ENCODE data around the gene ARSK.

Gene ARSK

DNA sequence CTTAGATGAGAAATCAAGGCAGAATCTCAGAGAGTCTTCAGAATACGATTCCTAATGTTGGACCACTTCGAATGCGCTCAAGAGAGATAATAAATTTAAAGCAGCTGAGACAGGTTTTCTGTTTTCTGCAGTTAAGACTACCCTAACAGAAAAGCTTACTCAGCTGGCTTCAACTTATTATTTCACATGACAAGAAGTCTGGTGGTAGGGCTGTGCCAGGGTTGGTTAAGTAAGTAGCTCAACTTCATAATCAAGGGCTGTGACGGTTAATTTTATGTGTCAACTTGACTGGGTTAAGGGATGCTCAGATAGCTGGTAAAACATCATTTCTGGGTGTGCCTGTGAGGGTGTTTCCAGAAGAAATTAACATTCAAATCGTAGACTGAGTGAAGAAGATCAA is 68.8 kb downstream of the ARSK start:
- in situ Hi-C loops (cut with HindIII; ENCODE audit: low pct_ligation_motif_present, low sequenced_read_pairs): no loop called here
- H3K4me3 ChIP-seq (ENCODE audit: low read depth, low read length): no peak overlapping the region
- no peaks in the 10 kb centered on the region for H3K36me3 ChIP-seq (replicated peaks)
- no peak overlapping the region for H3K27ac ChIP-seq
- DNase-seq: no peak
- H3K27me3 ChIP-seq (replicated peaks): no peaks in the 10 kb centered on the region
- TF ChIP-seq, protein P1, sequence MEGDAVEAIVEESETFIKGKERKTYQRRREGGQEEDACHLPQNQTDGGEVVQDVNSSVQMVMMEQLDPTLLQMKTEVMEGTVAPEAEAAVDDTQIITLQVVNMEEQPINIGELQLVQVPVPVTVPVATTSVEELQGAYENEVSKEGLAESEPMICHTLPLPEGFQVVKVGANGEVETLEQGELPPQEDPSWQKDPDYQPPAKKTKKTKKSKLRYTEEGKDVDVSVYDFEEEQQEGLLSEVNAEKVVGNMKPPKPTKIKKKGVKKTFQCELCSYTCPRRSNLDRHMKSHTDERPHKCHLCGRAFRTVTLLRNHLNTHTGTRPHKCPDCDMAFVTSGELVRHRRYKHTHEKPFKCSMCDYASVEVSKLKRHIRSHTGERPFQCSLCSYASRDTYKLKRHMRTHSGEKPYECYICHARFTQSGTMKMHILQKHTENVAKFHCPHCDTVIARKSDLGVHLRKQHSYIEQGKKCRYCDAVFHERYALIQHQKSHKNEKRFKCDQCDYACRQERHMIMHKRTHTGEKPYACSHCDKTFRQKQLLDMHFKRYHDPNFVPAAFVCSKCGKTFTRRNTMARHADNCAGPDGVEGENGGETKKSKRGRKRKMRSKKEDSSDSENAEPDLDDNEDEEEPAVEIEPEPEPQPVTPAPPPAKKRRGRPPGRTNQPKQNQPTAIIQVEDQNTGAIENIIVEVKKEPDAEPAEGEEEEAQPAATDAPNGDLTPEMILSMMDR (IDR thresholded peaks at IDR 0.05; ENCODE audit: low read depth, low read length, missing control alignments): no peak

DNA sequence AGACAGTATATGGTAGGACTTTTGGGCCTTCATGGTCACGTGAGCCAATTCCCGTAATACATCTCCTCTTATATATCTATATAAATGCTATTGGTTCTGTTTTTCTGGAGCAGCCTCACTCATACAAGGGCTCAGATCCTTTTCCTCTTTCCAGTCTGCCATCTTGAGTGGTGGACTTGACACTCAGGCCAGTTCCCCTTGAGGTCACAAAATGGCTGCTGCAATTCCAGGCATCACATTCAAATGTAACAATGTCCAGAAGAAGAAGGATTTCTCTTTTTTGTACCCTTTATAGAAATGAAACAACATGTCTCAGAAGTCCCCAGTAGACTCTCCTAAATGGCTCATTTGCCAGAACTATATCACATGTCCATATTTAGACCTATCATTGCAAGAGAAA is 69.5 kb downstream of the ARSK start:
- H3K36me3 ChIP-seq (replicated peaks): no peaks in the 10 kb centered on the region
- no peak overlapping the region for H3K27ac ChIP-seq
- DNase-seq: no peak
- TF ChIP-seq, protein P1 (IDR thresholded peaks at IDR 0.05; ENCODE audit: low read depth, low read length, missing control alignments): no peak
- H3K4me3 ChIP-seq (ENCODE audit: low read depth, low read length): no peak overlapping the region
- no peaks in the 10 kb centered on the region for H3K27me3 ChIP-seq (replicated peaks)
- in situ Hi-C loops (cut with HindIII; ENCODE audit: low pct_ligation_motif_present, low sequenced_read_pairs): no loop called here

DNA sequence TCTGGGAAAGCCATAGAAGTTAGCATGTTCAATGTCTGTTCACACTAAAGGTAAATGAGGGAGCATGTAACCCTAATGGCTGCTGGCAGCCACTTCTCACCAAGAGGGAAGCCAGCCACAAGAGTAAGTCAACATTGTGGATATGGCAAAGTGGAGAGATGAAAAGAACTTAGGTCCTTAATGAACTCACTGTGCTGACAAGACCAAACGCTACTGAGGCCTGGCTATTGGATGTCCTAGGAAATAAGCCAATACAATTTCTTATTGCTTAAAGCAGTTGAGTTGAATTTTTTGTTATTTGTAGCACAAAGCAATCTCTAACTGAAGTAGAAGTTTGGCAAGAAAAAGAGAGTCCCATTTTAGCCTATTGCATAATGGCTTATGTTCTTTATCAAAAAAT is 71.8 kb downstream of the ARSK start:
- no peaks in the 10 kb centered on the region for H3K36me3 ChIP-seq (replicated peaks)
- no peak overlapping the region for H3K27ac ChIP-seq
- no peak for DNase-seq
- in situ Hi-C loops (cut with HindIII; ENCODE audit: low pct_ligation_motif_present, low sequenced_read_pairs): no loop called here
- TF ChIP-seq, protein P1 (IDR thresholded peaks at IDR 0.05; ENCODE audit: low read depth, low read length, missing control alignments): no peak
- no peaks in the 10 kb centered on the region for H3K27me3 ChIP-seq (replicated peaks)
- H3K4me3 ChIP-seq (ENCODE audit: low read depth, low read length): no peak overlapping the region

DNA sequence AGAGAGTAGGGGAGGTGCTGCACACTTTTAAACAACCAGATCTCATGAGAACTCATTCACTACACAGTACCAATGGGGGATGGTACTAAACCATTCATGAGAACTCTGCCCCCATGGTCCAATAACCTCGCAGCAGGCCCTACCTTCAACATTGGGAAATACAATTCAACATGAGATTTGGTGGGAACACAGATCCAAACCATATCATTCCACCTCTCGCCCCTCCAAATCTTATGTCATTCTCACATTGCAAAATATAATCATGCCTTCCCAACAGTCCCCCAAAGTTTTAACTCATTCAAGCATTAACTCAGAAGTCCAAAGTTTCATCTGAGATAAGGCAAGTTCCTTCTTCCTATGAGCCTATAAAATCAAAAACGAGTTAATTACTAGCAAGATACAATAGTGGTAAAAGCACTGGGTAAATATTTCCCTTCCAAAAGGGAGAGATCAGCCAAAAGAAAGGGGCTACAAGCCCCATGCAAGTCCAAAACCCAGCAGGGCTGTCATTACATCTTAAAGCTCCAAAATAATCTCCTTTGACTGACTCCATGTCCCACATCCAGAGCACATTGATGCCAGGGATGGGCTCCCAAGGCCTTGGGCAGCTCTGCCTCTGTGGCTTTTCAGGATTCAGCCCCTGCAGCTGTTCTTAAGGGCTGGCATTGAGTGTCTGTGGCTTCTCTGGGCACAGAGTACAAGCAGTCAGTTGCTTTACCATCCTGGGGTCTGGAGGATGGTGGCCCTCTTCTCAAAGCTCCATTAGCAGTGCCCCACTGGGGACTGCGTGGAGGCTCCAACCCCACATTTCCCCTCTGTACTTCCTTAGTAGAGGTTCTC is 73.3 kb downstream of the ARSK start:
- no peak overlapping the region for H3K4me3 ChIP-seq (ENCODE audit: low read depth, low read length)
- in situ Hi-C loops (cut with HindIII; ENCODE audit: low pct_ligation_motif_present, low sequenced_read_pairs): no loop called here
- H3K36me3 ChIP-seq (replicated peaks): no peaks in the 10 kb centered on the region
- no peak overlapping the region for H3K27ac ChIP-seq
- H3K27me3 ChIP-seq (replicated peaks): no peaks in the 10 kb centered on the region
- no peak for DNase-seq
- TF ChIP-seq, protein P1 (IDR thresholded peaks at IDR 0.05; ENCODE audit: low read depth, low read length, missing control alignments): no peak

DNA sequence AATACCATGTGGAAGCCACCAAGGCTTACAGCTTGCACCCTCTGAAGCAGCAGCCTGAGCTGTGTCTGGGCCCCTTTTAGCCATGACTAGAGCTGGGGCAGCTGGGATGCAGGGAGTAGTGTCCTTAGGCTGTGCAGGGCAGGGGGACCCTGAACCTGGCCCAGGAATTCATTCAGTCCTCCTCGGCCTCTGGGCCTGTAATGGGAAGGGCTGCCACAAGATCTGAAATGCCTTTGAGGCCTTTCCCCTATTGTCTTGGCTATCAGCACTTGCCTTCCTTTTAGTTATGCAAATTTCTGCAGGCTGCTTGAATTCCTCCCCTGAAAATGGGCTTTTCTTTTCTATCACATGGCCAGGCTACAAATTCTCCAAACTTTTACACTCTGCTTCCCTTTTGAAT is 74.0 kb downstream of the ARSK start:
- H3K36me3 ChIP-seq (replicated peaks): no peaks in the 10 kb centered on the region
- H3K27ac ChIP-seq: no peak overlapping the region
- DNase-seq: no peak
- no peaks in the 10 kb centered on the region for H3K27me3 ChIP-seq (replicated peaks)
- no peak overlapping the region for H3K4me3 ChIP-seq (ENCODE audit: low read depth, low read length)
- in situ Hi-C loops (cut with HindIII; ENCODE audit: low pct_ligation_motif_present, low sequenced_read_pairs): no loop called here
- TF ChIP-seq, protein P1 (IDR thresholded peaks at IDR 0.05; ENCODE audit: low read depth, low read length, missing control alignments): no peak

Measured in brain microvascular endothelial cell (primary cell).